WTC11 (cell line): ENCODE measurements around the gene PTPN4.

Source experiments
- ATF1 ChIP-seq: sonication (generic); formaldehyde crosslinking; IDR thresholded peaks from 2 replicates; pipeline ENCODE4 v1.8.1; 2023; ENCODE audit warnings: mild to moderate bottlenecking, moderate library complexity, missing genetic modification reagents
- ATF3 ChIP-seq: sonication (generic); formaldehyde crosslinking; conservative IDR thresholded peaks from 2 replicates; pipeline ENCODE4 v1.8.1; 2022; ENCODE audit warnings: mild to moderate bottlenecking, missing genetic modification reagents
- KAT7 ChIP-seq: sonication (generic); formaldehyde crosslinking; IDR thresholded peaks from 2 replicates; pipeline ENCODE4 v1.8.1; 2023; ENCODE audit warnings: missing genetic modification reagents, mild to moderate bottlenecking, borderline replicate concordance

- TF ChIP-seq ATF1 (CRISPR knock-in tag) = no peak
- no peak for TF ChIP-seq ATF3 (CRISPR knock-in tag)
- TF ChIP-seq KAT7 (CRISPR knock-in tag) = 0 out of 2 replicates have a peak, but pooled peaks have one; percentile 84
These were observed 674 bp downstream of the PTPN4 start for GRCh38 chr2:119760237-119760955.
